GM18526 (cell line): Measurements from ENCODE around the gene GET4.

Source experiments
- POLR2A ChIP-seq: IDR thresholded peaks from 3 replicates; pipeline ENCODE4 v1.6.1; 2011; ENCODE audit not compliant: insufficient read length; ENCODE audit errors: extremely low read depth

The GET4 gene

GRCh38 chr7:841943-842342 is 34.4 kb upstream of the GET4 start:
- TF ChIP-seq POLR2A, result no peak

DNA sequence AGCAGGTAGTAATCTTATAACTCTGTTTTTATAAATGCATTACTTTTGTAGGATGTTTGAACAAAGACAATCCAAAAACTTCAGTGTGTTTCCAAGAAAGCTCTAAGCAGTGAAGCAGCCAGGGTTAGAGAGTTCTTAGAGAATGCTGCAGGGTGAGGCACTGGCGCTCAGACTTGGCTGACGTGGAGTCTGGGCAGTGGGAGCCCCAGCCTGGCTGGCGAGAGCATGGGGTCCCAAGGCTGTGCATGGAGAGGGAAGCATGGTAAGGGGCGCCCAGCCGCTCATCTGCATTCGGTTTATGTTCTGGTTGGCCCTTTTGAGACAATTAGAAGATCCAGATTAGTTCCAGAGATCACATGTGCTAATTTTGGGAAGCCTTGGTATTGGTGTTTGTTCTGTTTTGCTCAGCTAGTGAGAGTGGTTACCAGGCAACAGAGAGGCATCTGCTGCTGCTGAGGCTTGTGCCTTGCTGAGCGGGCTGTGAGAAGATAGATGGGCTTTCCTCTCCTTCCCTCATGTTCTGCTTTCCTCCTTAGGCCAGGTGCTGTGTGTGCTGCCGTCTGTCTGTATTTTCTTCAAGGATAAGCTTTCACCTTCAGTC is 33.8 kb upstream of the GET4 start:
- no peak for TF ChIP-seq POLR2A

DNA sequence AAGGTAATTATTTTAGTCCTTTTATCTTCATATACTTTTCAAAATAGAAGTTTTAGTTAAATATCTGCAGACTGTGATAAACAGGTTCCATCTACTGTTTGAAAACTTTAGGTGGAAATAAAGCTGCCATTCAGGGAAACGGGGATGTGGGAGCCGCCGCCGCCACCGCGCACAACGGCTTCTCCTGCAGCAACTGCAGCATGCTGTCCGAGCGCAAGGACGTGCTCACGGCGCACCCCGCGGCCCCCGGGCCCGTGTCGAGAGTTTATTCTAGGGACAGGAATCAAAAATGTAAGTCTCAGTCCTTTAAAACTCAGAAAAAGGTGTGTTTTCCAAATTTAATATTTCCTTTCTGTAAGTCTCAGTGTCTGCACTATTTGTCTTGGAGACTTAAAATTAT is 33.1 kb upstream of the GET4 start:
- no peak for TF ChIP-seq POLR2A

GRCh38 chr7:844043-844442 is 32.3 kb upstream of the GET4 start:
- TF ChIP-seq POLR2A, result no peak

- TF ChIP-seq POLR2A, result no peak
Observed at GRCh38 chr7:844514-844913, 31.8 kb upstream of the GET4 start.

DNA sequence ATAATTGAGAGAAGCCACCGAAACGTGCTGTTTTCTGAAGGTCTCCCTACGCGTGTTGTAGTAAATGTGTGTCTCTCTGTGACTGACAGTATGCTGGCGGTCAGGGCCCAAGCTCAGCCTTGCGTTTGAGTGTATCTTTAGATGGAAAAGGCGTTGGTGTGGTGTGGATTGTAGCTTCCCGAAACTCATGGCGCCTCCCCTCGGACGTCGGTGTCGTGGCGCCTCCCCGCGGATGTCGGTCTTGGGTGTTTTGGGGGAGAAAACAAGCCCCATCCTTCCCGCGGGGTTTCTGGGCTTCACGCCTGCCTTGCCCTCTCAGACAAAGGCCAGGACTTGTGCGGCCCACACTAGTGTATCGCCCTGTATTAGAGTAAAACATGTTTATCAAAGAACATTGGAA is 31.3 kb upstream of the GET4 start:
- no peak for TF ChIP-seq POLR2A

GRCh38 chr7:845731-846130 is 30.6 kb upstream of the GET4 start:
- no peak for TF ChIP-seq POLR2A

- no peak for TF ChIP-seq POLR2A
Observed at GRCh38 chr7:849145-849544, 27.2 kb upstream of the GET4 start.

DNA sequence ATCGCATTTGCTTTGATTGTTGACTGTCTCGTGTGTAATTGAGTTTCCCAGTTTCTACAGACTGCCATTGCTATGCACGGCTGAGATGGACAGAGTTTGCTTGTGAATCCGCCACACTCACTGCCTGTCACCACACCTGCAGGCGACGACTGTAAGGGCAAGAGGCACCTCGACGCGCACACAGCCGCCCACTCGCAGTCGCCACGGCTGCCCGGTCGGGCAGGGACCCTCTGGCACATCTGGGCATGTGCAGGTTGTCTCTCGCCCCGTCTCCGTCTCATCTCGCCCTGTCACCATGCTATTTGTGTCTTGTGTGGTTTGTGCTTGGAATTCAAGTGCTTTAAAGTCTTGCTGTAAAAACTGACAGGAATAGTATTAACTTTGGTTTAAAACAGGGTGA is 26.6 kb upstream of the GET4 start:
- no peak for TF ChIP-seq POLR2A

DNA sequence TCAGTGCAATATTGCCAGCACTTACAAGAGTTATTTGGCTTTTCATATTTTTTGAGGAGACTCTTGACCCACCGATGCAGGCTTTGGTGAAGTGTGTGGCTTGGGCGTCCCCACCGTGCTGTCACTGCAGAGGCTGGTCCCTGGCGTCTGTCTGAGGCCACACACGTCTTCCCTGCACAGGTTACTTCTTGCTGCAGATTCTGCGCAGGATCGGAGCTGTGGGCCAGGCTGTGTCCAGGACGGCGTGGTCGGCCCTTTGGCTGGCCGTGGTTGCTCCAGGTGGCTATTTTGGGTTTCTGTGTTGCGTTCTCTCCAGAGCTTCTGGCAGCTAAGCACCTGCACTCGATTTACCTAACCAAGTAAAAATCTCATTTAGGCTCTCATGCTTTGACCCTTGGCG is 25.1 kb upstream of the GET4 start:
- no peak for TF ChIP-seq POLR2A

DNA sequence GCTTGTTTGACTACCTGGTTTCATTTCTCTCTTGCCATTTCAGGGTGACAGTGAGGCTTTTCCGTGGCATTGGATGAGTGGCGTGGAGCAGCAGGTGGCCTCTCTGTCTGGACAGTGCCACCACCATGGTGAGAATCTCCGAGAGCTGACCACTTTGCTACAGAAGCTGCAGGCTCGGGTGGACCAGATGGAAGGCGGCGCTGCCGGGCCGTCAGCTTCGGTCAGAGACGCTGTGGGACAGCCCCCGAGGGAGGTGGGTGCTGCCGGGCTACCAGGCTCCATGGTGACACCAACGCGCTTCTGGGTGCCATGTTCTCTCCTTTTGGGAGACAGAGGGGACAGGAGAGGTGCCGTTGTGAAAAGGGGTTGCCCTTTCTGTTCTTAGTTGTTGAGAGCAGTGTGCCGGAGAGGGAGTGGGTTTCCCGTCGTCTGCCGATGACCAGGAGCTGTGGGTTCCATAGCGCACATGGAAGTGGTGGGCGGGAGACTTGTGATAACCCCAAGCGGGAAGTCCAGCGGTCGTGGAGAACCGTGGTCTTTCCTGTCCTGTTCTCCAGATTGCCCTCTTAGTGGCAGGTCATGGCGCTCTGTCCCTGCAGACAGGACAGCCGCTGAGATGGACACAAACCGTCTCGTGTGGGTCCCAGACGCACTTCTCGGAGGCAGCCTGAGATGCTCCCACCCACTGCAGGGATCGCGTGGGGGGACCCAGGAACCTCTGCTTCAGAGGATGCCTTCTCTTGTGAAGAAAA is 22.8 kb upstream of the GET4 start:
- TF ChIP-seq POLR2A, result no peak

- TF ChIP-seq POLR2A, result no peak
Observed at GRCh38 chr7:854118-854775, 22.1 kb upstream of the GET4 start.

- TF ChIP-seq POLR2A, result no peak
Observed at GRCh38 chr7:855686-856369, 20.5 kb upstream of the GET4 start.

DNA sequence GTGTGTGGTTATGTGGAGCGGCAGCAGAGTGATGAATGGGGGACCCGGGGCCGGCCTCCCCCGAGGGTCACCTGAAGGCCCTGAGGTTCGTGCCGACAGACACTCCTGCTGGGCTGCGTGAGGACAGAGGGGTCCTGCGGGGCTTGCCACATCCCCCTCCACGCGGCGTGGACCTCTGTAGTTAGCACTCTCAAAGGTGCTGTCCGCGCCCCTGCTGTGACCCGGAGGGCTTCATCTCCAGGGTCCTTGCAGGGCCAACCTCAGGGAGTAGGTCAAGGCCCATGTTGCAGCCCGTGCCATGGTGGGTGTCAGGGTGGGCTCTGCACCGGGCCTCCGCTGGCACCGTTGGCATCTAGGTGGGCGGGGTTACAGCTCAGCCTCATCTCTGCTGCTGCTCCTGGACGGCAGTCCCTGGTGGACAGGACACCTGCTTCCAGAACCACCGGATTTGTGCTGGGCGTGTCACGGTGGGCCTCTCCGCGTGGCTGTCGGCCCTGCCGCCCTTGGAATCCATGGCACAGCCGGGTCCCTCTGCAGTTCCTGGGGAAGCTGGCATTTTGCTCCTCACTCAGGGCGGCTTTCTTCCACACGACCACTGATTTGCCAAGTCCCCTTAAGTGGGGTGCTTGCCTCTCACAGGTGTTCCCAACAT is 19.8 kb upstream of the GET4 start:
- TF ChIP-seq POLR2A, result no peak

- TF ChIP-seq POLR2A, result no peak
Observed at GRCh38 chr7:857661-858060, 18.7 kb upstream of the GET4 start.
